ENCODE data around the gene METTL8.
"Not testable (repeated sequence)": the region's sequence is repeated elsewhere in the genome, so short reads cannot be mapped to it uniquely, and the experiment has no call there.

METTL8 gene

GRCh38 chr2:171311589-171311988 is 122.2 kb downstream of the METTL8 start:
- DNase-seq (ENCODE audit: low spot score), result not testable (repeated sequence)

DNA sequence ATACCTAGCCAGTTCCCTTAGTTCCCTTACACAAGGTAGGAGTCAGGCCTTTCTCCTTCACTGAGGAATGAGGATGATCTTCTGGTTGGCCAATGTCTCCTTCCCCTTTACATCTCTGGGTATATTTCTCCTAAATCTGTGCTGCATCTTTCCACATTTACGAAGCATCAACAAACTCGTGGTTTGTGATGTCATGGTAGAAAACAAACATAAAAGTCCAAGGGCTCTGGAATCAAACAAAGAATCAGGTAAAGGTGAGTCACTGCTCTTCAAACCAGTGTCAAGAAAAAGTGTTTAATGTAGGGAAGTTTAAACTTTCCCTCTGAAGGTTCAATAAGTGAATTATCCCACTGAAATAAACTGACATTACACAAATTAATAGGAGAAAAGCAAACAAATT is 122.9 kb downstream of the METTL8 start:
- no peak for DNase-seq (ENCODE audit: low spot score)

GRCh38 chr2:171309455-171310286 is 124.1 kb downstream of the METTL8 start:
- DNase-seq (ENCODE audit: low spot score), result no peak

GRCh38 chr2:171308280-171309054 is 125.3 kb downstream of the METTL8 start:
- DNase-seq (ENCODE audit: low spot score), result no peak

- DNase-seq (ENCODE audit: low spot score), result no peak
Observed at GRCh38 chr2:171307560-171307959, 126.2 kb downstream of the METTL8 start.

- no peak for DNase-seq (ENCODE audit: low spot score)
Observed at GRCh38 chr2:171297956-171298355, 135.8 kb downstream of the METTL8 start.

DNA sequence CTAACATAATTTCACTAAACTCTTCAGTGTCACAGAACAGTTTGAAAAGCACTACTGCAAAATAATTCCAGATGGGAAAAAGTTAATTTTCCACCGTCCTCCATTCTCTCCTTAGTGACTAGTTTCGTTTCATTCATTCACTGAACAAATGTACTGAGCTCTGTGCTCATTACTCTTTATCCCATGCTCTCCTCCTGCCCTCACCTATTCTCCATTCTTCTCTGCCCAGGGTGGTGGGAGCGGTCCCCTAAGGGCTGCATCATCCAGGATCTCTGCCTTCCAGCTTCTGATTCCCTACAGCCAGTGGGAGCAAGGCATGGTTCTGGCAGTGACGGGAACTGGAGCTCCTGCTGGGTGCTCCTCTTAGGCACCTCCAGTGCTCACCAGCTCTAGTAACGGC is 139.2 kb downstream of the METTL8 start:
- no peak for DNase-seq (ENCODE audit: low spot score)

DNA sequence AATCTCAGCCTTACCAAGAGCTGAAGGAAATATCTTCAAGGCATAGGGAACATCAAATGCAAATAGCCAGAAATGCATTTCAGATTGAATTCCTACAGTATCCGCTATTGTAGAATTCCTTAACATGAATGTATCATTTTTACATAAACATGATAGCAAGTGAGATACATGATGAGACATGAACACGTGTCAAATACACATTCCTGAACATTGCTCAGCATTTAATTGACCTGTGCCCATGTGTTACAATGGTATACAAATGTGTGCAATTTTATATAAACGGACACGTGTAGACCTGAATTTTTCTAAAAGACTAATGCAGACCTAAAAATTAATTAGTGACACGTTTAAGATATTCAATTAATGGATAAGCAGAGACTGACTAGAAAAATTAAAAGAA is 140.1 kb downstream of the METTL8 start:
- DNase-seq (ENCODE audit: low spot score), result no peak

GRCh38 chr2:171289991-171290390 is 143.8 kb downstream of the METTL8 start:
- no peak for DNase-seq (ENCODE audit: low spot score)

DNA sequence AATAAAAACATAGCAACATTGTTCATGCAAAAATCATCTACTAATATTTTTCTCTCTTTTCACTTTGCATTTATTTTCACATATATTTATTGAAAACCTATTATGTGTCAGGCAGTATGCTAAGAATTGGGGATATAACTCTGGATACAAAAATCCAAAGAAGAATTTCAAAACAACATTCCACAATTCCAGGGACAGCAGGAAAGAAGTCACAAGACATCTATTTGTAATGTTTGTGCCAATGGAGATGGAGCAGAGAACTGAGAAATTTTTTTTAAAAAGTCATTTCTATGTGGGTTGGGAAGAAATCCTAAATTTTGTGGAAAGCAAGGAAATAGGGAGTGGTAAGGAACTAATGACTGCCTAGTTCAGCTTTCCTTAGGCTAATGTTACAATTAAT is 144.5 kb downstream of the METTL8 start:
- DNase-seq (ENCODE audit: low spot score), result no peak

- no peak for DNase-seq (ENCODE audit: low spot score)
Observed at GRCh38 chr2:171287611-171288010, 146.2 kb downstream of the METTL8 start.

DNA sequence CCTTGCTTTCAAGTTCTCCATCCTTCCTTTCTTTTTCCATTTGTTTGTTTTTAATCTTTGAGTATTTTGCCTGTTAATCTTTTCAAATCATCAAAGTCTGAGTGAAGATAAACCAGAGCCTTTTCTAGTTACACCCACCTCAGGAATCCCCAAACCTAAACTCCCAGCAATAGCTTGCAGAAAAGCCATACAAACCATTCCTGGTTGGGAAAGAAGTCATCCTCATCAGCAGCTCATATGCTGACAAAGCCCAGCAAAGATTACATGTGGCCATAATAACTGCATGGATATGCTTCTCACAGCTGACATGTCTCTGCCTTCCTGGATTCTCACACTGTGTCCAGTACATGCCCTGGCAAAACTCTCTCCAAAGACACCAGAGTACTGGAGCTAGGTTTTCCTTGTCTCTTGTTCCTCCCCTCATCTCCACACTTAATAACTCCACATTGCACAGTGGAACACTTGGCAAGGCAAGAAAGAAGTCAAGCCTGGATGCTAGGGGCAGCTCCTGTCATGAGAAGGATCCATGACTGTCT is 146.7 kb downstream of the METTL8 start:
- DNase-seq (ENCODE audit: low spot score), result no peak

DNA sequence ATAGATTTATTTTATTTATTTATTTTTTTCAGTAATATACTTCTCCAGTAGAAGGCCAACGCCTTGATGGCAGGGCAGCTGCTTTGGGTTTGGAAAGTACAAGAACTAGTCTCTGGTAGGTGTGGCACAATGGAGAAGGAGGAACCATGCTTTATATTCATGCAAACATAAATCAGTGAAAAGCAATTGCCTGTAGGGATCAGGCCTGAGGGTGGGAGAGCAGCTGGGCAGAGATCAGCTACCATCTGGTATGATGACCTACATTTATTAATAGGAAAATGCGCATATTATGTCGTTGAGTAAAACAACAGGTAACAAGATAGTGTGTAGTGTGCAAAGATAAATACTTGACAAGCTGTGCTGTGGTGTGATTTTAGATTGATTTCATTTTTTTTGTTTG is 152.7 kb downstream of the METTL8 start:
- no peak for DNase-seq (ENCODE audit: low spot score)

DNA sequence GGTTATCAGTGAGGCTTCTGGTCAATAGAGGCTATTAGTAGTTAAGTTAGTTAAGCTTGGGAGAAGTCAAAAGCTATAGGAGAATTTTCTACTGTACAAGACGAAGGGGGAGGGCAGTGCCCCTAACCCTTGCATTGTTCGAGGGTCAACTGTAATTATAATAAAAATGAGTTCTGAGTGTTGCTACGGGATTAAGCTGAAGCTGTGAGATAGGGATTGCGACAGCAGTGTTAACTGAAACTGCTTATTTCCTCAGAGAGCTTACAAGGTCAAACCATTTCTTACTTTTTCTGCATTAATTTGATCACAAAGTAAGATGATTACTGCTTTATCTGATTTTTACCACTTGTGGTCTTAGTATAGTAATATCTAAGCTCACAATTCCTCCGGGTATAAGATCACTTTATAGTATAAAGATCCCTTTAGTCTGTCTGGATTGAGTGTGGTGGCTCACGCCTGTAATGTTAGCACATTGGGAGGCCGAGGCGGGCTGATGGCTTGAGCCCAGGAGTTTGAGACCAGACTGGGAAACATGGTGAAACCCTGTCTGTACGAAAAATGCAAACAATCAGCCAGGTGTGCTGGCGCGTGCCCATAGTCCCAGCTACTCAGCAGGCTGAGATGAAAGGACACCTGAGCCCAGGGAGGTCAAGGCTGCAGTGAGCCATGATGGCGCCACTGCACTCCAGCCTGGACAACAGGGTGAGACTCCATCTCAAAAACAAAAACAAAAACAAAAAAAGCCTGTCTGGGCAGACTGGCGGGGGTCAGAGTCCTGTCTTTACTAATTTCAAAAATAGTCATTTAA is 153.6 kb downstream of the METTL8 start:
- no peak for DNase-seq (ENCODE audit: low spot score)

DNA sequence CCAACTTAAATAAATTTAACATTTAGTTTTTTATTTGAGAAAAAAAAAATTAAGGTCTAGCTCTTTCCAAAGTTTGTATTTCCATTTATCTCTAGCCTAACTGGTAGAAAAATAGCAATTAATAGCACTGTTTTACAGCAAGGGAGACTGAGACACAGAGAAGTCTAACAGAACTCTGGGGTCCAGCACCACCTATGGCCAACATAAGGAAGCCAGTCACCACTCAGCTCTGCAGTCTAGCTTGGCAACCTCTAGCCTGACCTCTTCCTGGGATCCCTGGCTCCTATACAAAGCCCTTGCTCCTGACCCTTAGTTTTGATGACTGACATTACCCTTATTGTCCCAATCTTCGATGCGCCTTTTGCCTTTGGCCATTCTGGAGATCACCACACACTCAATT is 159.0 kb downstream of the METTL8 start:
- no peak for DNase-seq (ENCODE audit: low spot score)

DNA sequence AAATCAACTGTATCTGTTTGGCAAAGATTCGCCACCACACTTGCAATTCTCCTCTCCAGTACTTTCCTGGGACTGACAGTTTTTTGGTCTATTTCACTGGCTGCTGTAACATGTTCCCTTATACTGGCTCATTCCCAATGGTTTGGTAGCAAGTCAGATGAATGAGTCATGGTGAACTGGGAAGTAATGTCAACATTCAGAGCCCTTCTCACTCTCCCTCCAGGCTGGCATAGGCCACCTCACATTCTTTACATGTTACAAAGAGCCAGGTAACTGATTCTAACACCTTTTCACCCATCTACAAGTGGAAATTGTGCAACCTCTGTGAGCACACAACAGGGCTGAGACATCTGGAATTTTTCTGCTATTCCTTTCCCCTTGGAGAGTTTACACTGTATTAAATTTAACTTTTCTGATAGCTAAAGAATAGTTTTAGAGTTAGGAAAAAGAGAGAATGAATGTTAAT is 161.8 kb downstream of the METTL8 start:
- peak; percentile 20 for DNase-seq (ENCODE audit: low spot score)

DNA sequence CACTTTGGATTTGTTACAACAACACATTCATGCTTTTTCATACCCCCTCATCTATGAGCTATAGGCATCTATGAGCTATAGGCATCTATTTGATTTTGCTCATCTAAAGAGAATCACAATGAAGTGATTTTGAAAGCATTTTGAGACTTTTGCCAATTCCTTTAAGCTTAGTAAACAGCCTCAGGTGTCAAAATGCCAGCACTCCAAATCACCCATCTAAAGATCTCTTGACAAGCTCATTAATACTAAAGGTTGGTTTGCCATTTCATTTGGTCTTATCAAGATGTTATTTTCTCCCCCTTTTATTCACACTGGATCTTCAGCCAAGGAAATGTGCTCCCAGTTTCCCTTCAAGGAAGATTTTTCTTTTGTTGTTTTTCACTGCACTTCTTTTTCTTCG is 162.4 kb downstream of the METTL8 start:
- no peak for DNase-seq (ENCODE audit: low spot score)

DNA sequence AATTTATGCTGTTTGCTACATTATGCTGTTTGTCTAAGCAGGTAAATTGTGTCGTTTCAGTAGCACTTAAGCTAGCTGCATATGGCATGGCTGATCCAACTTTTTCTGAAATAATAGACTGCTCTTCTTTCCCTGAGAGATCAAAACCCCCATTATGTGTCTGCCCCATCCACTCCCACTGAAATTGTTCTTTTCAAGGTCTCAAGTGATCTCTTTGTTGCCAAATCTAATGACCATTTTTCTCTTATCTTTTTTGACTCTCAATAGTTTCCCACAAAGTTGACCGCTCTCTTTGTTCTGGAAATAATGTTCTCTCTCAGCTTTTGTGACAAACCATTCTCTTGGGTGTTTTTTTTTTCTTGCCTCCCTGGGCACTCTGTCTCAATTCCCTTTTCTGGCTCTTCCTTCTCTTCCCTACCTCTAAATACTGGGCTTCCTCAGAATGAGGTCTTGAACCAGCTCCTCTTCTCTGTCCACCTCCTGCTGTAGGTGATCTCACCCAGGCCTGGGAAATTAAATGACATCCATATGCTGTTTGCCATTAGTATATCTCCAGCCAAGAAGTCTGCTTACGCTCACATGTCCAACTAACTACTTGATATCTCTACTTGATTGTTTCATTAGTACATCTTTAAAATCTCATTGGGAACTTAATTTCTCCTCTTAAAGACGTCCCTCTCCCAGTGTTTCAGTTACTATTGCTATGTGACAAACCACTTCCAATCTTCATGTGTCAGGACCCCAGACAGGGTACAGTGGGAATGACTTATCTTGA is 165.7 kb downstream of the METTL8 start:
- no peak for DNase-seq (ENCODE audit: low spot score)
